Ishikawa (cell line): ENCODE results near the gene ABHD2.

Experiments
- CEBPB ChIP-seq: IDR thresholded peaks from 2 replicates; pipeline ENCODE4 v1.6.1; 2012
- EGR1 ChIP-seq: IDR thresholded peaks from 2 replicates; pipeline ENCODE4 v1.6.1; 2012
- RAD21 ChIP-seq: IDR thresholded peaks from 2 replicates; pipeline ENCODE4 v1.6.1; 2012; ENCODE audit warnings: low read depth
- REST ChIP-seq: IDR thresholded peaks from 2 replicates; pipeline ENCODE4 v1.6.1; 2012; ENCODE audit warnings: low read depth, mild to moderate bottlenecking
- YY1 ChIP-seq: IDR thresholded peaks from 2 replicates; pipeline ENCODE4 v1.6.1; 2012; ENCODE audit warnings: low read depth

GRCh38 chr15:89243691-89244573, 155.7 kb downstream of the ABHD2 start, which contains the start of gene FANCI:
- TF ChIP-seq YY1 (peak; percentile 68; the same call in 1 of the 2 replicates), CEBPB (no peak), RAD21 (peak; percentile 66; the same call in 1 of the 2 replicates), REST (no peak), EGR1 (0 out of 2 replicates have a peak, but pooled peaks have one; percentile 68)
